Keratinocyte (primary cell): ENCODE data around the gene FMN2. TPM values are rescaled to one million over a fixed set of nuclear protein-coding genes. Genes with fewer than 3 reads are reported as not detected.

Experiments
- DNase-seq: peaks from one replicate; pipeline ENCODE4 v3.0.0-alpha.2; 2011; ENCODE audit warnings: low read depth, missing footprints, low spot score
- FAIRE-seq: peaks from 2 replicates; lab custom pipeline; 2011; peaks lifted over from hg19 to GRCh38; lab: Jason Lieb, UNC
- H2AFZ ChIP-seq: 2 replicates; pipeline ENCODE4 v1.6.0; 2012; ENCODE audit warnings: low read length, control low read depth, inconsistent platforms; ENCODE audit not compliant: control insufficient read depth
- H3K27ac ChIP-seq: 2 replicates; pipeline ENCODE4 v1.5.1; 2011; ENCODE audit warnings: low read length; ENCODE audit not compliant: control insufficient read depth, insufficient read depth
- H3K27me3 ChIP-seq: 3 replicates; pipeline ENCODE4 v1.6.0; 2011; ENCODE audit warnings: low read length; ENCODE audit not compliant: control insufficient read depth, insufficient read depth; ENCODE audit errors: extremely low read depth
- H3K36me3 ChIP-seq, 2 experiments: 2 replicates in 1 of 2; 3 replicates in 1 of 2; pipeline ENCODE4 v1.5.1; 2011; ENCODE audit warnings: low read length in 2 of 2, mild to moderate bottlenecking in 1 of 2; ENCODE audit not compliant: control insufficient read depth in 2 of 2, insufficient read depth in 2 of 2; ENCODE audit errors: extremely low read depth in 1 of 2
- H3K4me1 ChIP-seq: 3 replicates; pipeline ENCODE4 v1.5.1; 2011; ENCODE audit warnings: low read length; ENCODE audit not compliant: control insufficient read depth, insufficient read depth; ENCODE audit errors: extremely low read depth
- H3K4me2 ChIP-seq: 3 replicates; pipeline ENCODE4 v1.6.0; 2011; ENCODE audit warnings: low read depth, low read length; ENCODE audit not compliant: control insufficient read depth, insufficient read depth; ENCODE audit errors: extremely low read depth
- H3K4me3 ChIP-seq, 3 experiments: fragments of 200-600 bp in 1 of 3; sonication (generic) in 1 of 3; 2 replicates in 2 of 3; 3 replicates in 1 of 3; pipeline ENCODE4 v1.5.1; 2011 to 2016; ENCODE audit warnings: low read length in 3 of 3, mild to moderate bottlenecking in 3 of 3, control low read depth in 2 of 3, inconsistent platforms in 1 of 3, low read depth in 1 of 3, mixed read lengths in 1 of 3, mixed run types in 1 of 3, moderate library complexity in 1 of 3; ENCODE audit not compliant: control insufficient read depth in 2 of 3, insufficient read depth in 2 of 3; ENCODE audit errors: extremely low read depth in 1 of 3
- H3K79me2 ChIP-seq: 2 replicates; pipeline ENCODE4 v1.6.0; 2012; ENCODE audit warnings: low read length; ENCODE audit not compliant: control insufficient read depth, insufficient read depth
- H3K9ac ChIP-seq: 3 replicates; pipeline ENCODE4 v1.6.0; 2011; ENCODE audit warnings: low read length; ENCODE audit not compliant: control insufficient read depth, insufficient read depth; ENCODE audit errors: extremely low read depth
- H3K9me1 ChIP-seq: 3 replicates; pipeline ENCODE4 v1.6.0; 2011; ENCODE audit warnings: low read length; ENCODE audit not compliant: control insufficient read depth, insufficient read depth; ENCODE audit errors: extremely low read depth
- H3K9me3 ChIP-seq: 2 replicates; pipeline ENCODE4 v1.5.1; 2012; ENCODE audit warnings: low read depth, low read length; ENCODE audit not compliant: control insufficient read depth
- H4K20me1 ChIP-seq: 3 replicates; pipeline ENCODE4 v1.6.0; 2011; ENCODE audit warnings: low read length; ENCODE audit not compliant: control insufficient read depth, insufficient read depth; ENCODE audit errors: extremely low read depth
- EZH2 ChIP-seq: IDR thresholded peaks from one replicate; pipeline ENCODE4 v1.6.1; 2012; ENCODE audit warnings: inconsistent platforms, mild to moderate bottlenecking, low read length, moderate library complexity
- dilution Hi-C: fragments of 300-500 bp; cut with MboI; formaldehyde crosslinking; loops from one replicate; pipeline ENCODE4 v1.7.0; 2020; ENCODE audit warnings: low sequenced_read_pairs; ENCODE audit not compliant: extremely low pct_ligation_motif_present
- polyA plus RNA-seq, 5 experiments: library from polyadenylated mRNA; depleted of rRNA in 3 of 5; stranded (reverse) in 3 of 5; stranded (forward) in 1 of 5; unstranded in 1 of 5; fragments of >200 nt; gene quantifications; 1 replicate in 1 of 5; 2 replicates in 3 of 5; 3 replicates in 1 of 5; pipeline versions ENCODE4 v1.2.1 to v1.2.3, GENCODE V29; 2011 to 2012; ENCODE audit warnings: missing spikeins in 2 of 5, low read depth in 1 of 5, low replicate concordance in 1 of 5
- TF ChIP-seq, protein P1 (sequence below), 3 experiments: IDR thresholded peaks in 1 of 3; conservative IDR thresholded peaks in 1 of 3; optimal IDR thresholded peaks in 1 of 3; 2 replicates in 2 of 3; 3 replicates in 1 of 3; pipeline versions ENCODE3 to v1.5.1; 2011; ENCODE audit warnings: low read length in 3 of 3, mild to moderate bottlenecking in 3 of 3, moderate library complexity in 2 of 3, control low read depth in 1 of 3, inconsistent platforms in 1 of 3; ENCODE audit not compliant: insufficient read depth in 2 of 3; ENCODE audit errors: extremely low read depth in 1 of 3

The FMN2 gene
- polyA plus RNA-seq, 1 donor (not counting 4 experiments of a cell fraction or from before 2014, with no cell fraction given): not detected

DNA sequence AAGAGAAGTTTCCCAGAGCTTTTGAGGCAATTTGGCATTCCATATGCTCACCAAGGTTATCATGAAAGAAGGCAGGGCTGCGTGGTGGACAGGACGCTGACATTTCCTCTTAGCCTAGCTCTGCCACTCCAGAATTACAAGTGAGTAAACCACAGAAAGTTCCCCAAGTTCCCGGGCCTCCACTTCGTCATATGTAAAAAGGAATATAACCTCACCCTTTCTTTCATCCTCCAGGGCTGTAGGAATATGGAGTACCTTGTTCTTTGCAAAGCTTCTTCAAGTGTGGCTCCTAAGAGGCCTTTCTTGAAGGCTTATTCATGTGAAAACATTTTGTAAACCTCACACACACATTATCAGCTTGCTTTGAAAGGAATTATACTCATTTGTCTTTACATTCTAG lies 310.0 kb downstream of the FMN2 start:
- Histone ChIP-seq H3K79me2 (no peaks in the 10 kb centered on the region), H4K20me1 (no peaks in the 10 kb centered on the region), H3K9me3 (no peaks in the 10 kb centered on the region), H3K27me3 (no peaks in the 10 kb centered on the region), H3K4me1 (no peaks in the 10 kb centered on the region), H3K9ac (no peak overlapping the region), H2AFZ (no peak overlapping the region), H3K27ac (no peak overlapping the region), H3K9me1 (no peaks in the 10 kb centered on the region), H3K36me3 (no peaks in the 10 kb centered on the region), H3K4me3 (no peak overlapping the region), H3K4me2 (no peak overlapping the region)
- DNase-seq: no peak
- FAIRE-seq: no peak
- TF ChIP-seq, protein P1, sequence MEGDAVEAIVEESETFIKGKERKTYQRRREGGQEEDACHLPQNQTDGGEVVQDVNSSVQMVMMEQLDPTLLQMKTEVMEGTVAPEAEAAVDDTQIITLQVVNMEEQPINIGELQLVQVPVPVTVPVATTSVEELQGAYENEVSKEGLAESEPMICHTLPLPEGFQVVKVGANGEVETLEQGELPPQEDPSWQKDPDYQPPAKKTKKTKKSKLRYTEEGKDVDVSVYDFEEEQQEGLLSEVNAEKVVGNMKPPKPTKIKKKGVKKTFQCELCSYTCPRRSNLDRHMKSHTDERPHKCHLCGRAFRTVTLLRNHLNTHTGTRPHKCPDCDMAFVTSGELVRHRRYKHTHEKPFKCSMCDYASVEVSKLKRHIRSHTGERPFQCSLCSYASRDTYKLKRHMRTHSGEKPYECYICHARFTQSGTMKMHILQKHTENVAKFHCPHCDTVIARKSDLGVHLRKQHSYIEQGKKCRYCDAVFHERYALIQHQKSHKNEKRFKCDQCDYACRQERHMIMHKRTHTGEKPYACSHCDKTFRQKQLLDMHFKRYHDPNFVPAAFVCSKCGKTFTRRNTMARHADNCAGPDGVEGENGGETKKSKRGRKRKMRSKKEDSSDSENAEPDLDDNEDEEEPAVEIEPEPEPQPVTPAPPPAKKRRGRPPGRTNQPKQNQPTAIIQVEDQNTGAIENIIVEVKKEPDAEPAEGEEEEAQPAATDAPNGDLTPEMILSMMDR (optimal IDR thresholded peaks at IDR 0.05 in 1 of 3, IDR thresholded peaks at IDR 0.05 in 1 of 3, conservative IDR thresholded peaks at IDR 0.05 in 1 of 3; ENCODE audit: extremely low read depth in 1 of 3, insufficient read depth in 2 of 3, low read length in 3 of 3): no peak
- TF ChIP-seq EZH2: no peak
- dilution Hi-C loops: no loop called here

DNA sequence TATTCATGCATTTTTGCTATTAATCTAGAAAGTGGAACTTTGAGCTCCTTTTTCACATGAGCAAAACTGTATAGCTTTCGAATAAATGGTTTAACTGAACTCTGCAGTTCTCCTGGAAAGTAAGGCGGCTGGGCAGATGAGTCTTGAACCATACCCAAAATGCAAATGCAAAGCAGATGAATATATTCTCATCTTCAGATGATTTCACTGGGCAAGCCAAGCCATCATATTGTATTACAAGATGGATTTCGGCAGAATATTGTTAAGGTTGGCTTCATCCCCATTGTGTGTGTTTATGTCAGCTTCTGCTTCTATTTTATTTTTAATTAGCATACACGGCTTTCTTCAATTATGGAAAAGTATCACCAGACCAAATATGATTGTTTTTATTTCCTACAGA lies 310.6 kb downstream of the FMN2 start:
- no peak for FAIRE-seq
- Histone ChIP-seq H3K4me1 (no peaks in the 10 kb centered on the region), H3K79me2 (no peaks in the 10 kb centered on the region), H3K4me2 (no peak overlapping the region), H3K36me3 (no peaks in the 10 kb centered on the region), H3K27me3 (no peaks in the 10 kb centered on the region), H2AFZ (no peak overlapping the region), H3K9me1 (no peaks in the 10 kb centered on the region), H3K9me3 (no peaks in the 10 kb centered on the region), H3K4me3 (no peak overlapping the region), H3K9ac (no peak overlapping the region), H3K27ac (no peak overlapping the region), H4K20me1 (no peaks in the 10 kb centered on the region)
- no peak for TF ChIP-seq EZH2
- TF ChIP-seq, protein P1 (optimal IDR thresholded peaks at IDR 0.05 in 1 of 3, IDR thresholded peaks at IDR 0.05 in 1 of 3, conservative IDR thresholded peaks at IDR 0.05 in 1 of 3; ENCODE audit: extremely low read depth in 1 of 3, insufficient read depth in 2 of 3, low read length in 3 of 3): no peak
- dilution Hi-C loops: no loop called here
- DNase-seq: no peak
